LNCaP clone FGC (cell line): ENCODE measurements around the gene HAS3.

Experiments
- DNase-seq: peaks from one replicate; pipeline ENCODE4 v3.0.0-alpha.2; 2011; ENCODE audit warnings: low read depth
- H3K4me3 ChIP-seq: 2 replicates; pipeline ENCODE4 v1.5.1; 2011; ENCODE audit warnings: mild to moderate bottlenecking, low read depth, low read length, control low read depth
- TF ChIP-seq, protein P1 (sequence below): IDR thresholded peaks from 2 replicates; pipeline ENCODE4 v1.5.1; 2012; ENCODE audit warnings: mild to moderate bottlenecking; ENCODE audit not compliant: control insufficient read depth, insufficient read depth; ENCODE audit errors: extremely low read depth

Gene HAS3

DNA sequence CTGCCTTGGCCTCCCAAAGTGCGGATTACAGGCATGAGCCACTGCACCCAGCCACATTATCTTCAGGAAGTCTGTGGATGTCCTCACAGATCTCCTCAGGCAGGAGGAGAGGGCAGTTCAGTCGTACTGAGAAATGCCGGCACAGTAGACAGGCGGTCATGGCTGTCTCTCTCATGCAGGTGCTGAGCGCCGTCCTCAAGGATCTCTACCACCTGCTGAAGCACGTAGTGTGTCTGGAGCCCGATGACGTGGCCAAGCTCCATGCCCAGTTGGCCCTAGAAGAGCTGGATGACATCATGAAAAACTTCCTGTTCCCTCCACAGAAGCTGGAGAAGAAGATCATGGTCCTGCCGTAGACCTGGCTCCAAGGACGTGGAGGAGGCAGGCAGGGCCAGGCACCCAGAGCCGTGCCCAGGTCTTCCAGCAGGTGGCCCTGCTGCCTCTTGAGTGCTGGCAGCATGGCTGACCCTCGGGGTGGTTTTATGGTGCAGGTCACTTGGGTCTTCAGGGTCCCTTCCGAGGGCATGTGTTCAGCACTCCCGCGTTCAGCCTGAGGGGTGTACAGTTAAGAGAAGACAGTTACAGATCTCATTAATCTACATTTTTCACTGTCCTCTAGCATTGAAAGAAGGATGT is 22.0 kb upstream of the HAS3 start:
- no peak overlapping the region for H3K4me3 ChIP-seq
- no peak for DNase-seq
- TF ChIP-seq, protein P1, sequence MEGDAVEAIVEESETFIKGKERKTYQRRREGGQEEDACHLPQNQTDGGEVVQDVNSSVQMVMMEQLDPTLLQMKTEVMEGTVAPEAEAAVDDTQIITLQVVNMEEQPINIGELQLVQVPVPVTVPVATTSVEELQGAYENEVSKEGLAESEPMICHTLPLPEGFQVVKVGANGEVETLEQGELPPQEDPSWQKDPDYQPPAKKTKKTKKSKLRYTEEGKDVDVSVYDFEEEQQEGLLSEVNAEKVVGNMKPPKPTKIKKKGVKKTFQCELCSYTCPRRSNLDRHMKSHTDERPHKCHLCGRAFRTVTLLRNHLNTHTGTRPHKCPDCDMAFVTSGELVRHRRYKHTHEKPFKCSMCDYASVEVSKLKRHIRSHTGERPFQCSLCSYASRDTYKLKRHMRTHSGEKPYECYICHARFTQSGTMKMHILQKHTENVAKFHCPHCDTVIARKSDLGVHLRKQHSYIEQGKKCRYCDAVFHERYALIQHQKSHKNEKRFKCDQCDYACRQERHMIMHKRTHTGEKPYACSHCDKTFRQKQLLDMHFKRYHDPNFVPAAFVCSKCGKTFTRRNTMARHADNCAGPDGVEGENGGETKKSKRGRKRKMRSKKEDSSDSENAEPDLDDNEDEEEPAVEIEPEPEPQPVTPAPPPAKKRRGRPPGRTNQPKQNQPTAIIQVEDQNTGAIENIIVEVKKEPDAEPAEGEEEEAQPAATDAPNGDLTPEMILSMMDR = no peak

DNA sequence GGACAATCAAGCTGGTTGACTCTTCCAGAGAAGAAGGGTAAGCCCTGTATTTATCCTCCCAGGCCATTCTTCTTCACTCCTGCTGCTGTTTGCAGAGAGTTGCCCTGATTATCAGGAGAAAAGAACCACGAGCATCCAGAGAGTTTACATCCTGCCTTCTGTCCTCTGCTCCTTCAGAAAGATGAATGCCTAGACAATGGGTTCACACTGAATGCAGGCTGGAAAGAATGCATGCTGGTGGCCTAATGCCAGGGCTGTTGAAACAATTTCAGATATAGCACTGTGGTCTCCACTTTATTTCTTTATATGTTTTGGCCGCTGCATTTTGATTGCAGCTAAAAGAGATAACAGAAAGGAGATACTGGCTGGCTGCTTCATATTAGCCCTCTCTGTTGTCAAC is 21.2 kb upstream of the HAS3 start:
- DNase-seq = no peak
- TF ChIP-seq, protein P1 = no peak
- H3K4me3 ChIP-seq = no peak overlapping the region

DNA sequence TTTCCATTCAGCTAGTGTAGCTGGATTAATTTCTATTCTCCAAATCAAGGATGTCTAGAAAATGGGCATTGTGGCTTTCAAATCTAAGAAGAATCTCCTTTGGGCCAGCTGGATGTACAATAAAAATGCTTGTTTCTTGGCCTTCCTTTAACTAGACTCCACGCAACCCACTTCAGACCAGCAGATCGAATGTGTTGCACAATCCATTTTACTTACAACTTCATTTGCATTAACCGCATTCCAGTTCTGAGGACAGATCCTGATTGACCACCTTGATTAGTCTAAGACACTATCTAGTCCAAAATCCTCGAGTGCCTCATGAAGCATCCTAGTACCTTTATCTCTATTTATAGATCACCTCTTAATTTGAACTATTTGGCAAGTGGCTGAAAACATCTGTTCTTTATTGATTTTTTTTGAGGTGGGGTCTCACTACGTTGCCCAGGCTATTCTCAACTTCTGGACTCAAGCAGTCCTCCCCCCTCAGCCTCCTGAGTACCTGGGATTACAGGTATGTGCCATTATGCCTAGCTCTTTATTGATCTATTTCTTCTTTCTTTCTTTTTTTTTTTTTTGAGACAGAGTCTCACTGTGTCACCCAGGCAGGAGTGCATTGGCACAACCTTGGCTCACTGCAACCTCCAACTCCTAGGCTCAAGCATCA is 20.3 kb upstream of the HAS3 start:
- TF ChIP-seq, protein P1 = no peak
- DNase-seq = no peak
- H3K4me3 ChIP-seq = no peak overlapping the region

DNA sequence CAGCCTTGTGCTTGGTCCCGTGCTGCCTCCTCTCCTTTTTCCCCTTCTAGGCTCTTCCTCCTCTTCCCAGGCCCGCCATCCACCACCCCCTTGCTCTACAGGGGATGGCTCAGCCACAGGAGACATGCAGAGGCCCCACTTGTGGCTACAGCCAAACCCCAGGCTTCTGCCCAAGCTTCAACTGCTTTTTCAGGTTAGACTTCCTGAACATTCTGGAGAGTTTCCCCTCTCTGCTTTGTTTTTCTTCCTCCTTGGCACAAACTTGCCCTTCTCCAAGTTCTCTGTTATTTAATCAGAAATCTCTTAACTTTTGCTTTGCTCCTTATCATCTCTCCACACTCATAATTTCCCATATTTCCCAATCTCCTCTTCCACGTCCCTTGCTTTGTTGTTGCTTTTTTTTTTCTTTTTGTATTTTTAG is 18.3 kb upstream of the HAS3 start:
- DNase-seq = peak; percentile 46
- no peak overlapping the region for H3K4me3 ChIP-seq
- TF ChIP-seq, protein P1 = no peak

DNA sequence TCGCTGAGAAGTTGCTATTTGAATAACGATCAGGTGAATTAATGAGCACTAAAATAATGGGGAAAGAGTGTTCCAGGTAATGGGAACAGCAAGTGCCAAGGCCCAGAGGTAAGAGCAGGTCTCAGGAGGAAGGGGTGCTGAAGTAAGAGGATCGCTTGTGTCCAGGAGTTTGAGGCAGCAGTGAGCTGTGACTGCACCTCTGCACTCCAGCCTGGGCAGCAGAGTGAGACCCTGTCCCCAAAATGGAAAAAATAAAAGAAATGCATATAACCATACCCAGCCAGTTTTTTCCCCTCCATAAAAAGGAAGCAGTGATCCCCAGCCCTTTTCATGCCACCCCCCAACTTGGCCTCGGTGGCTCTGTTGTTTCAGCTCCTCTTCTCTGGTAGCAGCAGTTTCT is 16.8 kb upstream of the HAS3 start:
- DNase-seq = no peak
- H3K4me3 ChIP-seq = no peak overlapping the region
- TF ChIP-seq, protein P1 = no peak

DNA sequence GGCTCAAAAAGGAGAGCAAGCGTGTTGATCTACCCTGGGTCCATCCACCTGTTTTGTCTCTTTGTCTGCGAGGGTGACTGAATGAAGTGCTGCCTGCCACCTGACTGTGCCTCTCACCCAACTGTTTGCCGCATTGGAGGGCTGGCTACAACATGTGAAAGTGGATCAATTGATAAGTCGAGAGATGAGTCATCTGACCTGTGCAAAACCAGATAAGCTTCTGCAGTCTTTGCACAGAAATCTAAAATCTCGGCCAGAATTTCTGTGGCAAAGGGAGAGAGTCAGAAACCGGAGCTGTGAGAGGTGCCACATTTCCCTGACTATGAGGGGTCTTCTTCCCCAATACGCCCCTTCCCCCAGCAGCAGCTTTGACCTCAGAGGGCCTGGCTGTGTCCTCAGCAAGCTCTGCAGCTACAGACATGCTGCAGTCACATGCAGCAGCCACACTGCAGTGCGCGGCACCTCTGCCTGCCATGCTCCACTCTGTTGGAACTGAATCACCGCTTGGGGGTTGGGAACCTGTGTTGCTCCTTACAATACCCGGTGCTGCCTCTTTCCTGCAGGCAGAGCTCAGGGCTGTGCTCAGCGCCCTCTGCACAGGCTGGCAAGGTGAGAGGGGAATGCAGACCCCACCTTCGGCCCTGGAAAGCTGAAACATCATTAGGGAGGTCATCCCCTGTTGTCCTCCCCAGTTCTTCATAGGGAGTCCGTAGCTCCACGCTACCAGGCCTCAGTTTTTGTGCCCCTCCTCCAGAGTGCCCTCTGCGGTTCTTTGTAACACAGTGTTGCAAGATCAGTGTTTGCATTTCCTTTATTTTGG is 16.2 kb upstream of the HAS3 start:
- DNase-seq = no peak

More for the DNA sequence above, 16.2 kb upstream of the HAS3 start:
- TF ChIP-seq, protein P1 = no peak
- H3K4me3 ChIP-seq = no peak overlapping the region
